Transverse colon (tissue), 4 donors: ENCODE results near the gene CATSPER3.

ENCODE experiments used
- EP300 ChIP-seq: sonication (generic); formaldehyde crosslinking; IDR thresholded peaks from one replicate; pipeline ENCODE4 v1.6.1; 2017; ENCODE audit warnings: antibody characterized with exemption, low read depth
- POLR2AphosphoS5 ChIP-seq, 3 donors: sonication (generic); formaldehyde crosslinking; IDR thresholded peaks; one replicate each; pipeline ENCODE4 v1.6.1; 2016; ENCODE audit warnings: antibody characterized with exemption in 3 of 3
- TF ChIP-seq, protein P1 (sequence below), 5 experiments: fragments of 200-600 bp in 3 of 5; fragments of 450-650 bp in 2 of 5; sonication (generic) in 3 of 5; IDR thresholded peaks; 1 replicate in 2 of 5; 2 replicates in 3 of 5; pipeline ENCODE4 v1.5.1; 2016 to 2017; ENCODE audit warnings: antibody characterized with exemption in 5 of 5, inconsistent platforms in 3 of 5, mild to moderate bottlenecking in 2 of 5, moderate library complexity in 1 of 5

DNA sequence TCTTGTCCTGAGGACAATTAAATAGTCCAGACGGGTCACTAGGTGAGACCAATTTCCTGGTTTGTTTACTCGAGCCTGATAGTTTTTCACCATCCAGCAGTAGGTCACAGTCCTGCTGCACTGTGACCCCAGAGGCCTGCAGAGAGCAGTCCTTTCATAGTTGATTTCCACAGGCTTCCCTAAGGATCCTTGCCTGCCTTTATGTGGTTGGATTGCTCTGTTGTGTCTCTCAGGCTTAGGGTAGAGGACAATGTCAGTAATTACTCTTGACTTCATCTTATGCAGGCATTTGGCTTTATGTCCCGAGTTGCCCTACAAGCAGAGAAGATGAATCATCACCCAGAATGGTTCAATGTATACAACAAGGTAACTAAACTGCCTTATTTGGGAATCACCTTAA lies 9.0 kb upstream of the CATSPER3 start:
- TF ChIP-seq, protein P1, sequence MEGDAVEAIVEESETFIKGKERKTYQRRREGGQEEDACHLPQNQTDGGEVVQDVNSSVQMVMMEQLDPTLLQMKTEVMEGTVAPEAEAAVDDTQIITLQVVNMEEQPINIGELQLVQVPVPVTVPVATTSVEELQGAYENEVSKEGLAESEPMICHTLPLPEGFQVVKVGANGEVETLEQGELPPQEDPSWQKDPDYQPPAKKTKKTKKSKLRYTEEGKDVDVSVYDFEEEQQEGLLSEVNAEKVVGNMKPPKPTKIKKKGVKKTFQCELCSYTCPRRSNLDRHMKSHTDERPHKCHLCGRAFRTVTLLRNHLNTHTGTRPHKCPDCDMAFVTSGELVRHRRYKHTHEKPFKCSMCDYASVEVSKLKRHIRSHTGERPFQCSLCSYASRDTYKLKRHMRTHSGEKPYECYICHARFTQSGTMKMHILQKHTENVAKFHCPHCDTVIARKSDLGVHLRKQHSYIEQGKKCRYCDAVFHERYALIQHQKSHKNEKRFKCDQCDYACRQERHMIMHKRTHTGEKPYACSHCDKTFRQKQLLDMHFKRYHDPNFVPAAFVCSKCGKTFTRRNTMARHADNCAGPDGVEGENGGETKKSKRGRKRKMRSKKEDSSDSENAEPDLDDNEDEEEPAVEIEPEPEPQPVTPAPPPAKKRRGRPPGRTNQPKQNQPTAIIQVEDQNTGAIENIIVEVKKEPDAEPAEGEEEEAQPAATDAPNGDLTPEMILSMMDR (IDR thresholded peaks at IDR 0.05), result no peak
- TF ChIP-seq POLR2AphosphoS5 (IDR thresholded peaks at IDR 0.05), result no peak
- TF ChIP-seq EP300, result no peak
